CD14-positive monocyte (primary cell): ENCODE results near the gene GRIA1. TPM values are rescaled to one million over a fixed set of nuclear protein-coding genes. Genes with fewer than 3 reads are reported as not detected.

ENCODE experiments used
- DNase-seq, 3 donors: peaks; one replicate each; pipeline ENCODE4 v3.0.0-alpha.2; 2011 to 2022
- H2AFZ ChIP-seq: 2 replicates; pipeline ENCODE4 v1.6.0; 2012; ENCODE audit warnings: mild to moderate bottlenecking, low read depth, low read length, inconsistent platforms; ENCODE audit not compliant: insufficient read depth, poor library complexity, severe bottlenecking
- H3K27ac ChIP-seq, 2 donors: 1 replicate in 1 of 2; 2 replicates in 1 of 2; pipeline ENCODE4 v1.5.1; 2012 to 2013; ENCODE audit warnings: low read length in 2 of 2, control low read depth in 1 of 2, inconsistent platforms in 1 of 2, low read depth in 1 of 2, mild to moderate bottlenecking in 1 of 2
- H3K27me3 ChIP-seq, 2 donors: one replicate each; pipeline versions ENCODE4 v1.6.0 to v1.6.1; 2011 to 2013; ENCODE audit warnings: low read length in 2 of 2; ENCODE audit not compliant: control insufficient read depth in 2 of 2, insufficient read depth in 2 of 2
- H3K36me3 ChIP-seq, 2 donors: replicated peaks in 1 of 2; 1 replicate in 1 of 2; 2 replicates in 1 of 2; pipeline versions ENCODE4 v1.5.1 to v1.6.1; 2012 to 2013; ENCODE audit warnings: low read length in 2 of 2, control low read depth in 1 of 2, inconsistent platforms in 1 of 2, mild to moderate bottlenecking in 1 of 2; ENCODE audit not compliant: insufficient read depth in 2 of 2, control insufficient read depth in 1 of 2
- H3K4me1 ChIP-seq, 2 donors: 1 replicate in 1 of 2; 2 replicates in 1 of 2; pipeline versions ENCODE4 v1.5.1 to v1.6.1; 2012 to 2013; ENCODE audit warnings: low read length in 2 of 2, control low read depth in 1 of 2, inconsistent platforms in 1 of 2, mild to moderate bottlenecking in 1 of 2, moderate library complexity in 1 of 2; ENCODE audit not compliant: insufficient read depth in 2 of 2, control insufficient read depth in 1 of 2
- H3K4me2 ChIP-seq: replicated peaks from 2 replicates; pipeline ENCODE3; 2012; ENCODE audit warnings: low read length, moderate library complexity, mild to moderate bottlenecking; ENCODE audit not compliant: poor library complexity, severe bottlenecking; ENCODE audit errors: extremely low read depth
- H3K4me3 ChIP-seq, 3 experiments: fragments of 200-600 bp in 1 of 3; sonication (generic) in 1 of 3; replicated peaks in 1 of 3; 1 replicate in 2 of 3; 2 replicates in 1 of 3; pipeline ENCODE4 v1.5.1; 2011 to 2013; ENCODE audit warnings: low read length in 3 of 3, mild to moderate bottlenecking in 3 of 3, control low read depth in 2 of 3, low read depth in 2 of 3, inconsistent platforms in 1 of 3, moderate library complexity in 1 of 3
- H3K79me2 ChIP-seq: 2 replicates; pipeline ENCODE4 v1.6.0; 2012; ENCODE audit warnings: mild to moderate bottlenecking, control low read depth, inconsistent platforms, low read length, moderate library complexity; ENCODE audit not compliant: insufficient read depth
- H3K9ac ChIP-seq: 2 replicates; pipeline ENCODE4 v1.6.0; 2017; ENCODE audit warnings: low read length, mild to moderate bottlenecking; ENCODE audit not compliant: insufficient read depth, poor library complexity, severe bottlenecking
- H3K9me3 ChIP-seq, 2 donors: replicated peaks in 1 of 2; 1 replicate in 1 of 2; 2 replicates in 1 of 2; pipeline versions ENCODE4 v1.5.1 to v1.6.1; 2012 to 2013; ENCODE audit warnings: low read length in 2 of 2, control low read depth in 1 of 2; ENCODE audit not compliant: control insufficient read depth in 1 of 2, insufficient read depth in 1 of 2
- H4K20me1 ChIP-seq: 2 replicates; pipeline ENCODE4 v1.6.0; 2012; ENCODE audit warnings: mild to moderate bottlenecking, low read length, control low read depth, moderate library complexity; ENCODE audit not compliant: insufficient read depth
- H3K27ac Mint-ChIP-seq, 7 donors: one replicate each; pipeline ENCODE4 v1.8.0; 2020; ENCODE audit warnings: mild to moderate bottlenecking in 7 of 7, mixed read lengths in 7 of 7, moderate library complexity in 6 of 7, inconsistent platforms in 2 of 7
- H3K27me3 Mint-ChIP-seq, 3 donors: one replicate each; pipeline ENCODE4 v1.8.0; 2021 to 2022; ENCODE audit warnings: low read depth in 3 of 3, mild to moderate bottlenecking in 3 of 3, mixed read lengths in 3 of 3, moderate library complexity in 3 of 3, inconsistent platforms in 1 of 3
- H3K36me3 Mint-ChIP-seq, 2 donors: one replicate each; pipeline ENCODE4 v1.8.0; 2020; ENCODE audit warnings: mixed read lengths in 2 of 2, inconsistent platforms in 1 of 2, mild to moderate bottlenecking in 1 of 2
- H3K4me1 Mint-ChIP-seq: one replicate; pipeline ENCODE4 v1.8.0; 2020; ENCODE audit warnings: mild to moderate bottlenecking, mixed read lengths
- H3K4me3 Mint-ChIP-seq, 2 donors: one replicate each; pipeline ENCODE4 v1.8.0; 2020; ENCODE audit warnings: mild to moderate bottlenecking in 2 of 2, mixed read lengths in 2 of 2, moderate library complexity in 1 of 2
- H3K9me3 Mint-ChIP-seq, 7 donors: one replicate each; pipeline ENCODE4 v1.8.0; 2020 to 2022; ENCODE audit warnings: mixed read lengths in 7 of 7, mild to moderate bottlenecking in 6 of 7, moderate library complexity in 6 of 7, inconsistent platforms in 2 of 7
- CTCF ChIP-seq: fragments of 200-600 bp; IDR thresholded peaks from one replicate; pipeline ENCODE4 v1.8.0; 2022; ENCODE audit warnings: antibody characterized with exemption, mild to moderate bottlenecking
- WGBS: methylation state at CpG from one replicate; pipeline ENCODE4 v1.1.5; 2013; ENCODE audit warnings: missing lambda C conversion rate; ENCODE audit not compliant: insufficient coverage; 5-methylcytosine and 5-hydroxymethylcytosine counted together
- intact Hi-C, 2 donors: fragments of 100-400 bp; cut with micrococcal nuclease; formaldehyde crosslinking; loops; one replicate each; pipeline versions ENCODE4 v1.15.0 to v1.15.1; 2023
- polyA plus RNA-seq, 3 donors: library from polyadenylated mRNA; depleted of rRNA in 1 of 3; unstranded in 2 of 3; stranded (reverse) in 1 of 3; fragments of 300-500 nt in 2 of 3; fragments of >200 nt in 1 of 3; fragmentation: Illumina TruSeq in 2 of 3; gene quantifications; 1 replicate in 2 of 3; 2 replicates in 1 of 3; pipeline ENCODE4 v1.2.3, GENCODE V29; 2012 to 2021

Gene GRIA1
- polyA plus RNA-seq, 3 donors, result not detected

GRCh38 chr5:153530357-153531143 lies 40.1 kb downstream of the GRIA1 start:
- Histone ChIP-seq H3K4me3 (no peak overlapping the region), H3K9ac (no peak overlapping the region), H3K36me3 (no peaks in the 10 kb centered on the region), H3K27ac (no peak overlapping the region), H3K4me2 (no peak overlapping the region), H3K27me3 (no peaks in the 10 kb centered on the region), H3K9me3 (no peaks in the 10 kb centered on the region), H2AFZ (no peak overlapping the region), H3K79me2 (no peaks in the 10 kb centered on the region), H4K20me1 (no peaks in the 10 kb centered on the region), H3K4me1 (no peaks in the 10 kb centered on the region)
- Mint-ChIP-seq H3K9me3 (peaks cover 0 to 5% (median 0%) of the 10 kb centered on the region in 7 donors), H3K4me1 (no peaks in the 10 kb centered on the region), H3K27ac (peak overlapping the region in 1 of 7 donors; percentile 32), H3K4me3 (no peak overlapping the region), H3K27me3 (peaks cover 0 to 1% (median 0%) of the 10 kb centered on the region in 3 donors), H3K36me3 (no peaks in the 10 kb centered on the region)
- WGBS, result no CpG with 5 or more reads among the region's 4 CpGs
- no peak for TF ChIP-seq CTCF
- intact Hi-C loops, result no loop called here
- DNase-seq, result no peak

DNA sequence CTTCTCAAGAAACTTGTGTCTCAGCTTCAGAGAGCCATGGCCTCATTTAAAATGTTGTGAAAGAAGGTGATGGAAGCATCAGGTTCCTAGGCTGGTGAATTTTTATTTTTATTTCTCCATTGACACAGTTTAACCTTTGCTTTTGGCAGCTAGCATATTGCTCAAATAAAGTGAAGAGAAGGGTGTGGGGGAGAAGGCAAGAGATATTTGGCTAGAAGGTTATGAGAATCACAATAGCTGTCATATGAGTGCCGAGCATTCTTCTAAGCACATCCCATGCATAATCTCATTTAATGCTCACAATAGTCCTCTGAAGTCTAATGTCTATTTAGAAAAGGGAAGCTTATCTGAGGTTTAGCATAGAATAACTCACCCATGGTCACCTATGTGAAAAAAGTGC lies 43.1 kb downstream of the GRIA1 start:
- no peak for DNase-seq
- no peak overlapping the region for H3K4me3 ChIP-seq
- no peaks in the 10 kb centered on the region for H4K20me1 ChIP-seq
- TF ChIP-seq CTCF, result no peak
- no peaks in the 10 kb centered on the region for H3K4me1 ChIP-seq
- Mint-ChIP-seq H3K27me3 (no peaks in the 10 kb centered on the region), H3K4me1 (no peaks in the 10 kb centered on the region), H3K27ac (no peak overlapping the region), H3K36me3 (no peaks in the 10 kb centered on the region), H3K4me3 (no peak overlapping the region), H3K9me3 (peaks cover 0 to 5% (median 0%) of the 10 kb centered on the region in 7 donors)
- intact Hi-C loops, result no loop called here
- no peaks in the 10 kb centered on the region for H3K9me3 ChIP-seq
- no peaks in the 10 kb centered on the region for H3K27me3 ChIP-seq
- no peaks in the 10 kb centered on the region for H3K79me2 ChIP-seq
- no peaks in the 10 kb centered on the region for H3K36me3 ChIP-seq
- no peak overlapping the region for H3K4me2 ChIP-seq
- no peak overlapping the region for H2AFZ ChIP-seq
- H3K9ac ChIP-seq, result no peak overlapping the region
- H3K27ac ChIP-seq, result no peak overlapping the region
- no CpG with 5 or more reads among the region's 1 CpG for WGBS
